ENCODE measurements around the gene SUCLG1. TPM values are rescaled to one million over a fixed set of nuclear protein-coding genes. Genes with fewer than 3 reads are reported as not detected.

The SUCLG1 gene
- total and polyA plus RNA-seq, 2 of the 4 experiments (the other 2 are of a cell fraction): 50.5 to 52.7 TPM

- H2BK120ac ChIP-seq (ENCODE audit: low read depth, low read length): peak overlapping the region; percentile 96
- peak; percentile 78 for DNase-seq
- peak overlapping the region; percentile 91 for H3K27ac ChIP-seq (ENCODE audit: insufficient read depth, low read length)
- peak overlapping the region; percentile 78 for H3K23ac ChIP-seq (ENCODE audit: low read depth, low read length)
- ChIA-PET POLR2A (ENCODE audit: unreplicated experiment) (no interaction called here), CTCF (interaction anchor here (0.6 to 0.9 kb wide), 3 partner anchors 22 to 817 kb away, joined by 3 to 6 read pairs (median 4); partner anchors contain the start of gene DNAH6)
- peaks cover 5% of the 10 kb centered on the region for H3K9me1 ChIP-seq (ENCODE audit: insufficient read depth, low read length)
- H3K79me1 ChIP-seq (ENCODE audit: low read depth in 1 of 2, low read length in 2 of 2): no peaks in the 10 kb centered on the region
- peak overlapping the region; percentile 15; the same call in 1 of the 2 replicates for H3K9ac ChIP-seq (ENCODE audit: low read depth, low read length)
- H3K9me3 ChIP-seq (ENCODE audit: control insufficient read depth, insufficient read depth, low read length): no peaks in the 10 kb centered on the region
- TF ChIP-seq FOS (IDR thresholded peaks at IDR 0.05; ENCODE audit: low read depth, low read length) (no peak), RAD21 (IDR thresholded peaks at IDR 0.05; ENCODE audit: low read length) (no peak)
- peak overlapping the region; percentile 86 for H2BK5ac ChIP-seq (ENCODE audit: low read depth, low read length, poor library complexity, severe bottlenecking)
- peak overlapping the region; percentile 97 for H4K5ac ChIP-seq (ENCODE audit: low read depth, low read length)
- H2AFZ ChIP-seq (replicated peaks; ENCODE audit: low read length, poor library complexity): peak overlapping the region; percentile 75
- dilution Hi-C loops (cut with HindIII; ENCODE audit: low sequenced_read_pairs, unreplicated experiment): no loop called here
- no CpG with 5 or more reads among the region's 4 CpGs for WGBS, 2 experiments (ENCODE audit: extremely low coverage in 2 of 2, insufficient read length in 1 of 2)
- ATAC-seq (ENCODE audit: low read depth): peak; percentile 12; the same call in 1 of the 2 replicates
- peak overlapping the region; percentile 95 for H3K14ac ChIP-seq (replicated peaks; ENCODE audit: low read depth, low read length)
- H3K27me3 ChIP-seq (ENCODE audit: control insufficient read depth, insufficient read depth, low read length): no peaks in the 10 kb centered on the region
- in situ Hi-C loops (cut with MboI; ENCODE audit: low sequenced_read_pairs): loop anchor here (5.0 to 25.0 kb wide), 4 partner anchors 141 to 793 kb away; partner anchors contain the start of gene TRABD2A
- no TSS peak for BruUV-seq (replicated peaks)
- H2AK9ac ChIP-seq (replicated peaks; ENCODE audit: low read depth, low read length, poor library complexity): peak overlapping the region; percentile 0
- H3K4me3 ChIP-seq (ENCODE audit: insufficient read depth, low read depth, low read length): no peak overlapping the region
- peak overlapping the region; percentile 95 for H4K91ac ChIP-seq (ENCODE audit: insufficient read depth, low read depth, low read length)
- peak overlapping the region; percentile 99 for H2BK20ac ChIP-seq (ENCODE audit: low read depth, low read length)
- peaks cover 4% of the 10 kb centered on the region for H3K4me1 ChIP-seq (ENCODE audit: control insufficient read depth, insufficient read depth, low read length)
- H3K36me3 ChIP-seq (ENCODE audit: control insufficient read depth, insufficient read depth, low read length): no peaks in the 10 kb centered on the region
- peak overlapping the region; percentile 73 to 92 for H4K8ac ChIP-seq (ENCODE audit: low read depth in 2 of 2, low read length in 2 of 2)
- peak overlapping the region; percentile 96 for H2BK15ac ChIP-seq (ENCODE audit: low read depth, low read length)
- peak overlapping the region; percentile 84 for H3K56ac ChIP-seq (ENCODE audit: extremely low read depth, insufficient read depth, low read length)
- H3K4me2 ChIP-seq (ENCODE audit: low read depth, low read length): peak overlapping the region; percentile 64
- intact Hi-C loops (cut with micrococcal nuclease): loop anchor here (5.0 kb wide), 1 partner anchor 803 kb away; no protein-coding TSS in a partner anchor
- peak overlapping the region; percentile 94 for H3K18ac ChIP-seq (ENCODE audit: low read depth, low read length)
- peak overlapping the region; percentile 98 for H3K4ac ChIP-seq (ENCODE audit: low read depth, low read length)
- peak overlapping the region; percentile 90 for H2AK5ac ChIP-seq (ENCODE audit: low read depth, low read length)
- H4K20me1 ChIP-seq (ENCODE audit: insufficient read depth, low read length): no peaks in the 10 kb centered on the region
Measured at GRCh38 chr2:84494070-84494469, 35.0 kb upstream of the SUCLG1 start.

All from IMR-90 (cell line).